HG03103 (cell line): ENCODE results near the gene CAPN13.

ENCODE experiments used
- ATAC-seq: cut with Tn5 transposase; IDR thresholded peaks from one replicate; pipeline ENCODE4 v1.9.1; 2021; ENCODE audit warnings: low read depth; ENCODE audit not compliant: unreplicated experiment

Gene CAPN13

GRCh38 chr2:30765876-30766470 lies 41.3 kb downstream of the CAPN13 start:
- ATAC-seq, result no peak

- ATAC-seq, result no peak
Measured at GRCh38 chr2:30765191-30765590, 42.1 kb downstream of the CAPN13 start.

GRCh38 chr2:30764021-30764800 lies 43.0 kb downstream of the CAPN13 start:
- ATAC-seq, result no peak

DNA sequence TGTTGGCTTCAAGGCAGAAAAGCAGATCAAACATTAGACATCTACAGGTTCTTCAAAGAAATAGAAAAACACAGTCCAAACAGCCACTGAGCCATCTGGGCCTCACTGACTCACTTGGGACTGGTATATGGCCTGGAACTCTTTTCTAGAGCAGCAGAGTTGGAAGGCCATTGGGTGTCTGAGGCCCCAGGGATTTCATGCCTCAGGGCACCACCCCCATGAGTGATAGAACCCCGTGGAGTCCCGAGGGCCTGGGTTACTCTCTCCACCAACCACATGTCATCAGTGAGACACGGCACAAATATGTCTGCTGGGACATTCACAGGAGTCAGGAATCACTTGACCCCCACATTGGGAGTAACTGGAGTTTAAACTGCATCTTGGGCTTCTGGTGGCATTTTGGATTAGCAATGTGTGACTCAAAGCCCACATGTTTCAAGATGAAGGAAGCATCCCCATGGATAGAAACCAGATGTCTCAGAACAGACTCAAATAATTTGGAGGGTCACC lies 44.0 kb downstream of the CAPN13 start:
- ATAC-seq, result no peak

GRCh38 chr2:30761226-30761625 lies 46.0 kb downstream of the CAPN13 start:
- no peak for ATAC-seq

GRCh38 chr2:30759481-30759880 lies 47.8 kb downstream of the CAPN13 start:
- no peak for ATAC-seq

DNA sequence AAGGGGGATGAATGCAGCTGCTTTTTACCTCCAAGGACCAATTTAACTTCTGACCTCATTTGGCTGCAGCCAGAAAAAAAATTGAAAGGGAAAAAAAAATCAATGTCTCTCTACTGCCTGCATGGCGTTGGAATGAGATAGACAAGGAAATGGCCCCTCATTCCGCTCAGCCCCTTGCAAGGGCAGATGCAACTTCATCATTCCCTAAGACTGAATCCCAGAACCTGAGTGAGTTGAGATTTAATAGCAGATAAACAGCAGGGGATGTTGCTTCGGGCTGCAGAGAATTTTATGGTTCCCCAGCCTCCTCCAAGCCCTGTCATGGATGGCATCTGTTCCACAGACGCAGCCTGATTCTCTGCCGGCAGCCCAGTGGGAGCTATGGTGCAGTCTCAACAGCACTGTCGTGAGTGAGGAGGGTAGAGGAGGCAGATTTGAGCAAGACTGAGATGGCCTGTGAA lies 49.0 kb downstream of the CAPN13 start:
- ATAC-seq, result no peak

DNA sequence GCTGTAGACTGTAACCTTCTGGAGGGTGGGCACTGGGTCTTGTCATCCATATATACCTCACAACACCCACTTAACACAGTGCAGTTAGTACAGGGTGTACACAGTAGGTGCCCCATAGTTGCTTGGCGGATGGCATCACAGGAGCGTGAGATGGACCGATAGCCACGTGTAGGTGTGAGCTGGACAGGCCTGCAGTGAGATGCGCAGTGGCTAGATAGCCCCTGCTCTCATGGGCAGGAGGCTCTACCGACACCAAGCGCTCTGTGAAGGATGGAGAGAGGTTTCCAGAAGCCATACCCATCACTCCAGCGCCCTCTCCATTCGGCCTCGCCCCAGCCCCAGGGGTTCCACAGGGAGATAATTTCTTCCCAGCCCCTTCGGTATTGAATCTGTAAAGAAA lies 49.5 kb downstream of the CAPN13 start:
- ATAC-seq, result no peak

DNA sequence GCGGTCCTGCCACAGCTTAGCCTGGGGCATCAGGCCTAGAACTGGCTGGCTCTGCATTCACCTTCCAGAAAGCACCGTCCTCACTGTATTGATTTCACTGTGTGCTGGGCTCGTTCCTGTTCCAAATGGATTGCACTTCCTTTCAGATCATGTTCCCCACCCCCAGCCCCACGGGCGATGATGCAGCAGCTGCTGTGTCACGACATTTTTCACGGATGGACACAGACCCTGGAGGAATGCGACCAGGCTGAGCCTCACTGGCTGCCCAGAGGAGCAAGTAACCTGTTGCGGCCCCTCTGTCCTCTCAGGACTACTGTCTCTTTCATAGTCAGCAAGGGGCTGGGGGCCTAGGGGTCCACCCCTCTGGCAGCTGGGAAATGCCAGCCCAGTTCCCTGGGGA lies 50.3 kb downstream of the CAPN13 start:
- ATAC-seq, result no peak

DNA sequence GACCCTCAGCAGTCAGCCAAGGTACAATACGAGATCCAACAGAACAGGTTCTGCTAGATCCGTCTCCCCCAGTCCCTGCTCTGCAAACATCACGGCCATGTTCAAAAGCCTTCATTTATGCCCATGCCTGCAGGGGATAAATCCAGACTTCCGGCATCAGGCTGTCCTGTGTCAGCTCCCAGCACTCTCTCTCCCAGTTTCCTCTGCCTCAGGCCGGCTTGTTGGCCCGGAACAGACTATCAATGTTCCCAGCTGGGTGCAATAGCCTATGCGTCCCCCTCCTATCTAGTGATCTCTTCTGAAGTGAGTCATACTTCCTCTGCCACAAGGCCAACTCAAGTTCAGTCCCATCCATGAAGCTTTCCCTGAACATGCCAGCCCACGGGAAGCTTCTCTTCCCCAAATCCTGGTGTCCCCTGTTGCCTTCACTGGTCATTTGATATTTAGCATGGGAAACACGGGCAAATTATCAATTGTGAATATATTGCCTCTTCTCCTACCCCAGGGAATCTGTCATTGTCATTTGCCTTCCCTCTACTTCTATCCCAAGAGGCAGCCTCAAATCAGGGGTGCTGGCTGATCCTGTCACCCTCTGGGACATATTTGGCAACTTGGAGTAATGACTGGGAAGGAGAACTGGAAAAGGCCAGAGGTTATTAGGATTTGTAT lies 51.1 kb downstream of the CAPN13 start:
- ATAC-seq, result no peak

- ATAC-seq, result no peak
Measured at GRCh38 chr2:30753630-30754029, 53.6 kb downstream of the CAPN13 start.

- no peak for ATAC-seq
Measured at GRCh38 chr2:30752811-30753210, 54.4 kb downstream of the CAPN13 start.

DNA sequence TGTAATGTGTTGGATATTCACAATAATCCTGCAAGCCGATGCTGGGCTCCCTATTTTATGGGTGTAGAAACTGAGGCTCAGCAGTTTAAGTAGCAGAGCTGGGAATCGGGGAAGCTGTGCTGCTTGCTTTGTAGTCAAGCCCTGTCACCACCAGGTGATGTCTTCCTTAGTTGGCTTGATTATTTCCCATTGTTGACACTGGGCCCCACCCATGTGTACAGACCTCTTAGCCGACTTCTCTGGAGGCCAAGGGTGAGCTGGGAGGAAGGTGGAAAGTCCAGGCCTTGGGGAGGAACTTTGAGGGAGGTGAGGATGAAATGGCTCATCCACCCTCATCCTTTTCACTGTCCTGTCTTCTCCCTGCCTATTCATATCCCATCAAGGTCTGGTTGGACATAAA lies 60.0 kb downstream of the CAPN13 start:
- no peak for ATAC-seq

- no peak for ATAC-seq
Measured at GRCh38 chr2:30744823-30745222, 62.4 kb downstream of the CAPN13 start.

DNA sequence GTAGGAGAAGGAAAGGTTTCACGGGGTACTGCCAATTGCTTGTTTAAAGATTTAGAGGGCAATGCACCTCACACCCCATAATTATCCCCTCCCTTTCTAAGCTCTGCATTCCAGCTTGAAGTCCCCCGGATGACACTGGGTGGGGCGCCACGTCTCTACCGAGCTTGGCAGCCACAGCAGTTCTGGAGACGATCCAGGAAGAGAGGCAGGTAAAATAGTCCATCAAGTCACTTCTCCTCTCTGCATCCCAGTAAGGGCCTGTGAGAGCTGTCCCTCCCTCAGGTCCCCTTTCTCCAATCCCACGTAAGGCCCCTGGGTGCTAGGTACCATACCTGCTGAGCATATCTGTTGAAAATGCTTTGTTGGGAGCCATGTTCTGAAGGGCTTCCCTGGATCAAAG lies 65.7 kb downstream of the CAPN13 start:
- ATAC-seq, result no peak

DNA sequence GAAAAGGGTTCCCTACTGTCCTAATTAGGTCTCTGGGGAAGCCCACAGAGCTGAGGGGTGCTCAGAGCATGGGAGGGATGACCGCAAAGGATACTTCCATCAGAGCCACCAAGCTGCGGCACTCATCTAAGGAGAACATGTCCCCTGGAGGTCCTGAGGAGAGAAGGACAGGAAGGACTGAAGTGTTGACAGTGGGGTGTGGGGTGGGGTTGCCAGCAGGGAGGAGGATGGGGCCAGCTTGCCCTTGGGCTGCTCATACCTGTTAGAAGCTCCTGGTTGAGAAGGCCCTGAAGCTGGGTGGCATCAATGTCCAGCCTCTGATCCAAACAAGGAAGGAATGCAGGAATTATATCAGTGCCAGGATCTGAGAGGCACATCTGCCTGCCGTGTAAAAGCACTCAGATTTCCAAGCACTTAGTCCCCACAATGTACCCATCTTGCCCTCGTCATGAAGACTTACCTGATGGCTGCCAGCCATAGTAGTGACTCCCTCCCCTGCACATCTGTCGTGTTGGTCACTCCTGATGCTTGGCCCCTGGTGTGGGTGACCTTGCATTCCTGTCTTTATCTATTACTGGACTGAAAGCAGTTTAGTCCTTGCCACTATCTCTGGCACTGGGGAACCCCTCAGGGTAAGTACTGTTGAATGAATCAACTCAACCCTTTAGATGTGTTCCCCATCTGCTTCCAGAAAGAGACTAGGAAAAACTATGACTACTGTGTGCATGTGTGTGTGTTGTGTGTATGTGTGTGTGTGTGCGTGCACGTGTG lies 68.9 kb downstream of the CAPN13 start:
- ATAC-seq, result no peak

DNA sequence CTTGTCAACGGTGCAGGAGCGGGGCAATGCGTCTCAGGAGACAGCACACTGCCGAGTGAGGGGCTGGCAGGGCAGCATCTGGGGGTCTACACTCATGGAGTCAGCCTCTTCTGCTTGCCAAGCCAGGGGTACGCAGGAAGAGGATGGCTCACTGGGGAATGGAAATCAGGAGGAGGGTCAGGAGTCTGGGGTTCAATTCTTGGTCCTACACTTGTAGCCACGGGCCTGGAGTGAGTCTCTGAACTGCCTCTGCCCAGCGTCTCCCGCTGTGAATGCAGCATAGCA lies 70.0 kb downstream of the CAPN13 start:
- ATAC-seq, result no peak

- ATAC-seq, result no peak
Measured at GRCh38 chr2:30736461-30737325, 70.6 kb downstream of the CAPN13 start.

DNA sequence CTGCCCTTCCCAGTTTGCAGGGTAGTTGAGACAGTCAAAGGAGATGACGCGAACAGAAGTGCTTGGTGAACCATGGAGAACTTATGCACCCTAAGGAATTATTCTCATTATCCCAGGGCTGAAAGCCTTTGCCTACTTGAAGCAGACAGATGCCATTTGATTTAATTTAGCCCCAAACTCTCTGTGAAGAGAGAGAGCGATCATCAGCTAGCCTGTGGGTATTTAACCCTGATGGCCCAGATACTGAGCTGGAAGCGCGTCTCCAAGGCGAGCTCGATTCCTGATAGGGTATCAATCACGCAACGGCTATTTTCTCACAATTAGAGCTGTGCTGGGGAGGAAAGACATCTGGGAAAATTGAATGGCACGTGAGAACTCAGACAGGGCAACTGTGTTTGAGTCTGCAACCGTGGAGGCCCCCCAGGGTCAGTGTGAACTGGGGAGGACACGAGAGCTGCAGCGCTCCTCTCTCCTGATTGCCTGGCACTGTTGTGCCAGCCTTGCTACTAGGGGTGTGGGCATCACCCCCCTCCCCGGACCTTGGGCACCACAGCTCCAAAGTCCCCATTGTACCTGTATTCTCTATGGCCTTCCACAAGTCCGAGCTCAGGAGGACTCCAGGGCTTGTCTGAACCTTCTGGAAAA lies 73.2 kb downstream of the CAPN13 start:
- no peak for ATAC-seq

DNA sequence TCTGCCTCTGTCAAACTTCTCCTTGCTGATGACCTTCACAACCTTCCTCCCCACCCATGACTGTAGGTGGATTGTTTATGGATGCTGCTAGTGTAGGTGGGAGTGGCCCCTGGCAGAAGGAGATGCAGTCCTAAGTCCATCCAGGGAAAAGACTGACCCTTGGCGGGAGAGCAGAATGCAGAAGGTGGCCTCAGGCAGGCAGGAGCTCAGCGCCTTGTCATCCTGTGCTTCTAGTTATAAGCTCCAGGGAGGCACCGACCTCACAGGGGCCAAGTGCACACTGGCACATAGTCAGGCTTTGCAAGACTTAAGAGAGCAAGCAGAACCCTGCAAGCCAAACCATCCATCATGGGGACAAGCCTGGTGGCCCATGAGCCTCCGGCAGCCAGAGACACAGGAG lies 74.4 kb downstream of the CAPN13 start:
- no peak for ATAC-seq
